Measurements from ENCODE around the gene TMEM218.

Gene TMEM218

GRCh38 chr11:125084761-125085231 is 26.6 kb downstream of the TMEM218 start:
- H3K4me3 ChIP-seq (ENCODE audit: severe bottlenecking): no peak overlapping the region
- no peaks in the 10 kb centered on the region for H3K27me3 ChIP-seq (ENCODE audit: insufficient read depth, poor library complexity, severe bottlenecking)
- ATAC-seq (ENCODE audit: low read depth) (no peak), DNase-seq (ENCODE audit: low spot score) (no peak)
- peaks cover 17% of the 10 kb centered on the region for H3K4me1 ChIP-seq (ENCODE audit: insufficient read depth, poor library complexity, severe bottlenecking)
- TF ChIP-seq CTCF (IDR thresholded peaks at IDR 0.05; ENCODE audit: poor library complexity, severe bottlenecking): no peak
- peaks cover 37% of the 10 kb centered on the region for H3K36me3 ChIP-seq (ENCODE audit: low read depth)
- no peak overlapping the region for H3K27ac ChIP-seq (ENCODE audit: poor library complexity, severe bottlenecking)
- H3K9me3 ChIP-seq (ENCODE audit: severe bottlenecking): no peaks in the 10 kb centered on the region

GRCh38 chr11:125084057-125084416 is 27.4 kb downstream of the TMEM218 start:
- Histone ChIP-seq H3K27ac (ENCODE audit: poor library complexity, severe bottlenecking) (peak overlapping the region; percentile 82), H3K9me3 (ENCODE audit: severe bottlenecking) (no peaks in the 10 kb centered on the region), H3K27me3 (ENCODE audit: insufficient read depth, poor library complexity, severe bottlenecking) (no peaks in the 10 kb centered on the region), H3K4me3 (ENCODE audit: severe bottlenecking) (no peak overlapping the region), H3K4me1 (ENCODE audit: insufficient read depth, poor library complexity, severe bottlenecking) (peaks cover 17% of the 10 kb centered on the region), H3K36me3 (ENCODE audit: low read depth) (peaks cover 37% of the 10 kb centered on the region)
- no peak for ATAC-seq (ENCODE audit: low read depth)
- TF ChIP-seq CTCF (IDR thresholded peaks at IDR 0.05; ENCODE audit: poor library complexity, severe bottlenecking): no peak
- no peak for DNase-seq (ENCODE audit: low spot score)

GRCh38 chr11:125083312-125084056 is 27.9 kb downstream of the TMEM218 start:
- Histone ChIP-seq H3K9me3 (ENCODE audit: severe bottlenecking) (no peaks in the 10 kb centered on the region), H3K27me3 (ENCODE audit: insufficient read depth, poor library complexity, severe bottlenecking) (no peaks in the 10 kb centered on the region), H3K4me3 (ENCODE audit: severe bottlenecking) (no peak overlapping the region), H3K4me1 (ENCODE audit: insufficient read depth, poor library complexity, severe bottlenecking) (peaks cover 17% of the 10 kb centered on the region), H3K36me3 (ENCODE audit: low read depth) (peaks cover 36% of the 10 kb centered on the region), H3K27ac (ENCODE audit: poor library complexity, severe bottlenecking) (peak overlapping the region; percentile 82)
- ATAC-seq (ENCODE audit: low read depth): no peak
- no peak for DNase-seq (ENCODE audit: low spot score)
- TF ChIP-seq CTCF (IDR thresholded peaks at IDR 0.05; ENCODE audit: poor library complexity, severe bottlenecking): no peak

GRCh38 chr11:125082611-125083311 is 28.7 kb downstream of the TMEM218 start:
- Histone ChIP-seq H3K36me3 (ENCODE audit: low read depth) (peaks cover 35% of the 10 kb centered on the region), H3K4me1 (ENCODE audit: insufficient read depth, poor library complexity, severe bottlenecking) (peaks cover 17% of the 10 kb centered on the region), H3K9me3 (ENCODE audit: severe bottlenecking) (no peaks in the 10 kb centered on the region), H3K27me3 (ENCODE audit: insufficient read depth, poor library complexity, severe bottlenecking) (no peaks in the 10 kb centered on the region), H3K27ac (ENCODE audit: poor library complexity, severe bottlenecking) (peak overlapping the region; percentile 82), H3K4me3 (ENCODE audit: severe bottlenecking) (no peak overlapping the region)
- ATAC-seq (ENCODE audit: low read depth) (peak; percentile 98), DNase-seq (ENCODE audit: low spot score) (peak; percentile 88)
- TF ChIP-seq CTCF (IDR thresholded peaks at IDR 0.05; ENCODE audit: poor library complexity, severe bottlenecking): no peak

All from RWPE2 (cell line).